Thyroid gland (tissue), 4 donors: ENCODE measurements around the gene RPL23.

Experiments used
- CTCF ChIP-seq, 6 experiments: fragments of 200-600 bp in 3 of 6; fragments of 450-650 bp in 3 of 6; sonication (generic) in 3 of 6; IDR thresholded peaks; one replicate each; pipeline ENCODE4 v1.5.1; 2016 to 2019; ENCODE audit warnings: antibody characterized with exemption in 6 of 6, mild to moderate bottlenecking in 2 of 6, inconsistent platforms in 1 of 6, moderate library complexity in 1 of 6
- POLR2A ChIP-seq, 2 donors: fragments of 450-650 bp; IDR thresholded peaks; one replicate each; pipeline ENCODE4 v1.6.1; 2017; ENCODE audit warnings: antibody characterized with exemption in 2 of 2, mild to moderate bottlenecking in 2 of 2, moderate library complexity in 1 of 2

GRCh38 chr17:38893113-38893512 is 39.6 kb upstream of the RPL23 start:
- TF ChIP-seq CTCF (IDR thresholded peaks at IDR 0.05) (no peak), POLR2A (IDR thresholded peaks at IDR 0.05) (no peak)
